SK-N-SH (cell line): ENCODE data around the gene SPACDR.

Experiments used
- EP300 ChIP-seq, 2 experiments: IDR thresholded peaks; 2 replicates each; pipeline versions ENCODE4 v1.4.0 to v1.6.1; 2012; ENCODE audit warnings: borderline replicate concordance in 1 of 2, low read depth in 1 of 2, low read length in 1 of 2
- RCOR1 ChIP-seq: fragments of 150-350 bp; IDR thresholded peaks from 2 replicates; pipeline ENCODE4 v1.6.1; 2017; ENCODE audit warnings: antibody characterized with exemption, low read length
- TEAD4 ChIP-seq: IDR thresholded peaks from 2 replicates; pipeline ENCODE4 v1.4.0; 2012; ENCODE audit warnings: mild to moderate bottlenecking, borderline replicate concordance; ENCODE audit not compliant: insufficient read depth
- YY1 ChIP-seq: IDR thresholded peaks from 2 replicates; pipeline ENCODE4 v1.4.0; 2012; ENCODE audit warnings: low read depth, mild to moderate bottlenecking
- TF ChIP-seq, protein P1 (sequence below): fragments of 200-600 bp; sonication (generic); IDR thresholded peaks from 2 replicates; pipeline ENCODE4 v1.6.1; 2017; ENCODE audit warnings: antibody characterized with exemption, mild to moderate bottlenecking, moderate library complexity

DNA sequence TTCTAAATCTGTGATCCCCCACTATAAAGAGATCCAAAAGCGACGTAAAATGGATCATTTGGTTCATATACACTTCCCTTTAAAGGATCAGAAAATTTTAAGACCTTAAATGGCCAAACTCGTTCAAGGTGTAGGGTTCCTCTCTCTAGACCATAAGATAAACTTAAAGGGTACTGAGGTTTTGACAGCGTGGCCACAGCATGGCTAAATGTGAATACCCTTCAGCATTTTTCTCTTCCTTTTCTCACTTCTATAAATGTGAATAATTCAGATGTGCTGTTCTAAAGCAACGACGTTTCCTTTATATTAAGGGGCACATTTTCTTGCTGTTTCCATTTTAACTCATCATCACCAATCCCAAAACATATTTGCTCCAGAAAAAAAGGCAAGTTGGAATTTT, 40.7 kb downstream of the SPACDR start:
- TF ChIP-seq EP300 (IDR thresholded peaks at IDR 0.05; ENCODE audit: borderline replicate concordance in 1 of 2, low read depth in 1 of 2, low read length in 1 of 2) (no peak), TEAD4 (no peak), YY1 (no peak), RCOR1 (no peak)
- TF ChIP-seq, protein P1, sequence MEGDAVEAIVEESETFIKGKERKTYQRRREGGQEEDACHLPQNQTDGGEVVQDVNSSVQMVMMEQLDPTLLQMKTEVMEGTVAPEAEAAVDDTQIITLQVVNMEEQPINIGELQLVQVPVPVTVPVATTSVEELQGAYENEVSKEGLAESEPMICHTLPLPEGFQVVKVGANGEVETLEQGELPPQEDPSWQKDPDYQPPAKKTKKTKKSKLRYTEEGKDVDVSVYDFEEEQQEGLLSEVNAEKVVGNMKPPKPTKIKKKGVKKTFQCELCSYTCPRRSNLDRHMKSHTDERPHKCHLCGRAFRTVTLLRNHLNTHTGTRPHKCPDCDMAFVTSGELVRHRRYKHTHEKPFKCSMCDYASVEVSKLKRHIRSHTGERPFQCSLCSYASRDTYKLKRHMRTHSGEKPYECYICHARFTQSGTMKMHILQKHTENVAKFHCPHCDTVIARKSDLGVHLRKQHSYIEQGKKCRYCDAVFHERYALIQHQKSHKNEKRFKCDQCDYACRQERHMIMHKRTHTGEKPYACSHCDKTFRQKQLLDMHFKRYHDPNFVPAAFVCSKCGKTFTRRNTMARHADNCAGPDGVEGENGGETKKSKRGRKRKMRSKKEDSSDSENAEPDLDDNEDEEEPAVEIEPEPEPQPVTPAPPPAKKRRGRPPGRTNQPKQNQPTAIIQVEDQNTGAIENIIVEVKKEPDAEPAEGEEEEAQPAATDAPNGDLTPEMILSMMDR: no peak
